Measurements from ENCODE around the gene HMGXB3.
A peak's percentile ranks its signal among the peaks of the same experiment; 100 is the strongest.

The HMGXB3 gene

GRCh38 chr5:150000256-150000989, at the start of gene HMGXB3, which contains the start of gene TIGD6:
HMGXB3 (plus strand) TSS chr5:150000739; CDS start chr5:150004853, 4,114 bp downstream.
TIGD6 (minus strand) TSS chr5:150000654; CDS start chr5:149996348, 4,306 bp downstream.
- peak; percentile 82 for DNase-seq

- no peak for DNase-seq
Measured at GRCh38 chr5:149951138-149951749, 49.3 kb upstream of the HMGXB3 start.

GRCh38 chr5:149953436-149954121, 47.0 kb upstream of the HMGXB3 start:
- DNase-seq = no peak

- no peak for DNase-seq
Measured at GRCh38 chr5:149954798-149955197, 45.7 kb upstream of the HMGXB3 start.

GRCh38 chr5:149956685-149957084, 43.9 kb upstream of the HMGXB3 start:
- no peak for DNase-seq

- DNase-seq = no peak
Measured at GRCh38 chr5:149957855-149958254, 42.7 kb upstream of the HMGXB3 start.

- DNase-seq = peak; percentile 33 to 34
Measured at GRCh38 chr5:149959406-149960236, 40.9 kb upstream of the HMGXB3 start.

- peak; percentile 87 to 88 for DNase-seq
Measured at GRCh38 chr5:149960272-149961185, 40.0 kb upstream of the HMGXB3 start, which contains the start of gene SLC26A2. SLC26A2 (plus strand) TSS chr5:149960758; CDS start chr5:149977653, 16,895 bp downstream.

- peak in 1 of 2 donors; percentile 13 for DNase-seq
Measured at GRCh38 chr5:149961186-149961685, 39.3 kb upstream of the HMGXB3 start.

- no peak for DNase-seq
Measured at GRCh38 chr5:149961957-149962409, 38.6 kb upstream of the HMGXB3 start.

- DNase-seq = no peak
Measured at GRCh38 chr5:149962601-149963300, 37.8 kb upstream of the HMGXB3 start.

- DNase-seq = no peak
Measured at GRCh38 chr5:149963729-149964128, 36.8 kb upstream of the HMGXB3 start.

GRCh38 chr5:149966946-149967345, 33.6 kb upstream of the HMGXB3 start:
- DNase-seq = no peak

- no peak for DNase-seq
Measured at GRCh38 chr5:149969181-149969930, 31.2 kb upstream of the HMGXB3 start.

- no peak for DNase-seq
Measured at GRCh38 chr5:149975409-149975808, 25.1 kb upstream of the HMGXB3 start.

- no peak for DNase-seq
Measured at GRCh38 chr5:149979896-149980295, 20.6 kb upstream of the HMGXB3 start.

GRCh38 chr5:149981206-149981605, 19.3 kb upstream of the HMGXB3 start:
- DNase-seq = no peak

- DNase-seq = no peak
Measured at GRCh38 chr5:149982505-149982904, 18.0 kb upstream of the HMGXB3 start.

GRCh38 chr5:149988126-149988525, 12.4 kb upstream of the HMGXB3 start:
- no peak for DNase-seq

All from stimulated activated CD4-positive, alpha-beta T cell treated with anti-CD3 and anti-CD28 coated beads, Interleukin-2, amount 100 ng/mL, for 48 hours (primary cell).